HG02885 (cell line): ENCODE data around the gene DAZAP2.
A peak's percentile ranks its signal among the peaks of the same experiment; 100 is the strongest.

ENCODE experiments used
- ATAC-seq: cut with Tn5 transposase; IDR thresholded peaks from one replicate; pipeline ENCODE4 v1.9.1; 2021; ENCODE audit warnings: mild to moderate bottlenecking; ENCODE audit not compliant: unreplicated experiment, poor library complexity

The DAZAP2 gene

GRCh38 chr12:51238510-51239334, at the start of gene DAZAP2:
TSS of gene DAZAP2 (plus strand) at chr12:51238826. CDS start at chr12:51238908, 82 bp downstream.
- peak; percentile 92 for ATAC-seq

GRCh38 chr12:51189790-51190355, 48.8 kb upstream of the DAZAP2 start:
- no peak for ATAC-seq

GRCh38 chr12:51190820-51191219, 47.8 kb upstream of the DAZAP2 start:
- no peak for ATAC-seq

GRCh38 chr12:51191516-51192283, 46.9 kb upstream of the DAZAP2 start:
- ATAC-seq, result no peak

- no peak for ATAC-seq
Measured at GRCh38 chr12:51192284-51192671, 46.3 kb upstream of the DAZAP2 start.

- no peak for ATAC-seq
Measured at GRCh38 chr12:51195841-51196240, 42.8 kb upstream of the DAZAP2 start.

GRCh38 chr12:51196547-51196946, 42.1 kb upstream of the DAZAP2 start:
- no peak for ATAC-seq

GRCh38 chr12:51197736-51198567, 40.7 kb upstream of the DAZAP2 start:
- ATAC-seq, result no peak

- ATAC-seq, result no peak
Measured at GRCh38 chr12:51198568-51199365, 39.9 kb upstream of the DAZAP2 start.

GRCh38 chr12:51199366-51199945, 39.2 kb upstream of the DAZAP2 start:
- no peak for ATAC-seq

GRCh38 chr12:51200156-51200555, 38.5 kb upstream of the DAZAP2 start:
- no peak for ATAC-seq

- ATAC-seq, result no peak
Measured at GRCh38 chr12:51200806-51201205, 37.8 kb upstream of the DAZAP2 start.

- ATAC-seq, result no peak
Measured at GRCh38 chr12:51202718-51203117, 35.9 kb upstream of the DAZAP2 start.

- ATAC-seq, result no peak
Measured at GRCh38 chr12:51205350-51205749, 33.3 kb upstream of the DAZAP2 start.

GRCh38 chr12:51208016-51208660, 30.5 kb upstream of the DAZAP2 start:
- no peak for ATAC-seq

GRCh38 chr12:51209259-51209658, 29.4 kb upstream of the DAZAP2 start:
- ATAC-seq, result no peak

GRCh38 chr12:51210690-51211395, 27.8 kb upstream of the DAZAP2 start:
- ATAC-seq, result no peak

- ATAC-seq, result no peak
Measured at GRCh38 chr12:51214895-51215294, 23.7 kb upstream of the DAZAP2 start.
